BJ (cell line): ENCODE results near the gene GPD1L. TPM values are rescaled to one million over a fixed set of nuclear protein-coding genes. Genes with fewer than 3 reads are reported as not detected.

ENCODE experiments used
- CTCF ChIA-PET: fragments of 350-600 bp; formaldehyde crosslinking; extraction: SDS; loops from one replicate; lab custom pipeline; 2021; ENCODE audit warnings: antibody characterized with exemption, inconsistent platforms; lab: Yijun Ruan, JAX
- POLR2A ChIA-PET: fragments of 300-600 bp; sonication (Branson Sonifier 250); formaldehyde crosslinking; extraction: SDS; loops from one replicate; lab custom pipeline; 2021; ENCODE audit warnings: antibody characterized with exemption; lab: Charles Lee
- DNase-seq: peaks from one replicate; pipeline ENCODE4 v3.0.0-alpha.2; 2011; ENCODE audit warnings: low read depth
- H3K27me3 ChIP-seq: 2 replicates; pipeline ENCODE4 v1.6.0; 2011; ENCODE audit warnings: low read length; ENCODE audit not compliant: control insufficient read depth, insufficient read depth
- H3K36me3 ChIP-seq: 2 replicates; pipeline ENCODE4 v1.5.1; 2011; ENCODE audit warnings: low read length; ENCODE audit not compliant: control insufficient read depth, insufficient read depth
- H3K4me3 ChIP-seq: 2 replicates; pipeline ENCODE4 v1.5.1; 2011; ENCODE audit warnings: low read depth, mild to moderate bottlenecking, control low read depth, low read length
- polyA plus RNA-seq: library from polyadenylated mRNA; depleted of rRNA; stranded (reverse); fragments of >200 nt; gene quantifications from 2 replicates; pipeline ENCODE4 v1.2.3, GENCODE V29; 2011
- TF ChIP-seq, protein P1 (sequence below): IDR thresholded peaks from 2 replicates; pipeline ENCODE4 v1.5.1; 2011; ENCODE audit warnings: low read depth, mild to moderate bottlenecking, control low read depth, inconsistent platforms, low read length, moderate library complexity; ENCODE audit not compliant: insufficient read depth

GPD1L gene
- polyA plus RNA-seq, 1 experiment: 4.2 TPM

DNA sequence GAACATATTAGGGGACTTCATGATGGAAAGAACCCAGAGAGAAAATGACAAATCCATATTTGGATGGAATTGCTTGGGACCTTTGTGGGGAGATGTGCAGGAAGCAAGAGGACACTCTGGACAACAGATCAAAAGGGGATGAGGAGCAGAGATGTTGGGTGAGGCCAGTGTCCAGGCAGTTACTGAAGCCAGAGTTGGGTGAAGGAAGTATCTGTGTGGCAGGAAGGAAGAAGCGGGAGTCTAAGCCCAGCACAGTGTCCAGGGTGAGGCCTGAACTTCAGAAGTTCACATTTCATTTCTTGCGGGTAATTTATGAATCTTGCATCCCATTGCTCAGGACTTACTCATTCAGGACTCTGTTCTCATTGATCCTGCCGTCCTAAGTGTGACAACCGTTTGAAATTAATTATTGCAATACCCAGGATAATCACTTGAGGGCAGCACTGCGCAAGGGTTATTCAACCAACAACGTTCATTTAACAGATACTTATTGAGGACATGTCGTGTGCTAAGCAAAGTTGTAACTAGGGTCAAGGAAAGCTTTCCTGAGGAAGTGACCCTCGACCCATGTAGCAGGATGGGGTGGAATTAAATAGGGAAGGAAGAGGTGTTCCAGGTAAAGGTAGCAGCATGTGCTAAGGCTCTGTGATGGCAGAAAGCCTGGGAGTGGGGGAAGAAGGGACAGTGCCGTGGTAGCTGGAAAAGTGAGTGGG is 70.7 kb downstream of the GPD1L start:
- DNase-seq: no peak
- POLR2A ChIA-PET: no interaction called here
- Histone ChIP-seq H3K4me3 (no peak overlapping the region), H3K27me3 (no peaks in the 10 kb centered on the region; the same call in none of the 2 replicates), H3K36me3 (no peaks in the 10 kb centered on the region)
- CTCF ChIA-PET: interaction anchor here (0.7 to 1.6 kb wide), 12 partner anchors 9 to 98 kb away, joined by 3 to 6 read pairs (median 4); no protein-coding TSS in a partner anchor
- TF ChIP-seq, protein P1, sequence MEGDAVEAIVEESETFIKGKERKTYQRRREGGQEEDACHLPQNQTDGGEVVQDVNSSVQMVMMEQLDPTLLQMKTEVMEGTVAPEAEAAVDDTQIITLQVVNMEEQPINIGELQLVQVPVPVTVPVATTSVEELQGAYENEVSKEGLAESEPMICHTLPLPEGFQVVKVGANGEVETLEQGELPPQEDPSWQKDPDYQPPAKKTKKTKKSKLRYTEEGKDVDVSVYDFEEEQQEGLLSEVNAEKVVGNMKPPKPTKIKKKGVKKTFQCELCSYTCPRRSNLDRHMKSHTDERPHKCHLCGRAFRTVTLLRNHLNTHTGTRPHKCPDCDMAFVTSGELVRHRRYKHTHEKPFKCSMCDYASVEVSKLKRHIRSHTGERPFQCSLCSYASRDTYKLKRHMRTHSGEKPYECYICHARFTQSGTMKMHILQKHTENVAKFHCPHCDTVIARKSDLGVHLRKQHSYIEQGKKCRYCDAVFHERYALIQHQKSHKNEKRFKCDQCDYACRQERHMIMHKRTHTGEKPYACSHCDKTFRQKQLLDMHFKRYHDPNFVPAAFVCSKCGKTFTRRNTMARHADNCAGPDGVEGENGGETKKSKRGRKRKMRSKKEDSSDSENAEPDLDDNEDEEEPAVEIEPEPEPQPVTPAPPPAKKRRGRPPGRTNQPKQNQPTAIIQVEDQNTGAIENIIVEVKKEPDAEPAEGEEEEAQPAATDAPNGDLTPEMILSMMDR: peak; percentile 67

DNA sequence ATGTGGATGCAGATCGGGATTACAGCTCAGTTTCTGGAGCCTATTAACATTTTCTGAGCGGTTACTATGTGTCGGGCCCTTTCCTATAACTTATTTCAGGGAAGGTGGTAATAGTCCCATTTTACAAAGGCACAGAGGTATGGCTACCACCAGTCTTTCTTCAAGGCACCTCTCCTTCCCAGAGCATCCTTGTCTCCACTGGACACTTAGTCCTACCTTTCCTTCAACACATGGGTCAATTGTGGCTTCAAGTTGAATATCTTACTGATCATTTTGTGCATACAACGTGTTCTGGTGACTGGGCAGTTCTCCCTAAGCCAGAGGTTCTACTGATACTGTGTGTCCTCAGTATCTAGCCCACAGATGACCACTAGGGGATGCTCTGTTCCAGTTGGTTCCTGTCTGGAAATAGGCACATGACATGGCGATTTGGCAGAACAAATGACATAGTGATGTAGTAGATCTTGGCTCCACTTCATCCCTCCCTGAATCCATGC is 71.3 kb downstream of the GPD1L start:
- CTCF ChIA-PET: interaction anchor here (0.7 to 1.6 kb wide), 6 partner anchors 9 to 58 kb away, joined by 3 to 5 read pairs (median 4); no protein-coding TSS in a partner anchor
- Histone ChIP-seq H3K27me3 (no peaks in the 10 kb centered on the region; the same call in none of the 2 replicates), H3K36me3 (no peaks in the 10 kb centered on the region), H3K4me3 (no peak overlapping the region)
- DNase-seq: no peak
- POLR2A ChIA-PET: no interaction called here
- TF ChIP-seq, protein P1: peak; percentile 76

- no peaks in the 10 kb centered on the region; the same call in none of the 2 replicates for H3K27me3 ChIP-seq
- CTCF ChIA-PET: no interaction called here
- POLR2A ChIA-PET: no interaction called here
- H3K36me3 ChIP-seq: no peaks in the 10 kb centered on the region
- no peak overlapping the region for H3K4me3 ChIP-seq
- TF ChIP-seq, protein P1: no peak
- DNase-seq: no peak
These were observed 73.8 kb downstream of the GPD1L start for GRCh38 chr3:32180141-32180784.

- H3K36me3 ChIP-seq: no peaks in the 10 kb centered on the region
- no peaks in the 10 kb centered on the region; the same call in none of the 2 replicates for H3K27me3 ChIP-seq
- CTCF ChIA-PET: no interaction called here
These were observed 74.9 kb downstream of the GPD1L start for GRCh38 chr3:32181365-32181764.

DNA sequence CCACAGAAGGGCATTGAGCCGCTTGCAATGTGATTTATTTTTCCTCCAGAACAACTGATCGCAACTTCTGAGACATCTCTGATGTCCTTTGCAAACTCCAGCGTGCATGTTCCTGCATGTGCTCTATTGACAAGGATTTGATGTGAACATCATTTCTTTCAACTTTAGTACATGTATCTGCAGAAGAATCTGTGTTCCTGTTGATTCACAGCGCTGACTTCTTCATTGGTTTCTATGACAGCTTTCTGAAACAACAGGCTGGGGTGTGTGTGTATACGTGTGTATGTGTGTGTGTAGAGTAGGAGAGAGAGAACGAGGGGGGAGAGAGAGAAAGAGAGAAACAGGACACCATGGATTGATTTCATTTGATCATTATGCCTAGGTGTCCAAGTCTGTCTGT is 75.4 kb downstream of the GPD1L start:
- POLR2A ChIA-PET: no interaction called here
- Histone ChIP-seq H3K27me3 (no peaks in the 10 kb centered on the region; the same call in 1 of the 2 replicates), H3K4me3 (no peak overlapping the region), H3K36me3 (no peaks in the 10 kb centered on the region)
- no peak for DNase-seq
- TF ChIP-seq, protein P1: no peak
- CTCF ChIA-PET: no interaction called here

More at GRCh38 chr3:32181365-32181764, 74.9 kb downstream of the GPD1L start:
- TF ChIP-seq, protein P1: no peak
- H3K4me3 ChIP-seq: no peak overlapping the region
- POLR2A ChIA-PET: no interaction called here
- DNase-seq: no peak
